Measurements from ENCODE around the gene SMAP2. TPM values are rescaled to one million over a fixed set of nuclear protein-coding genes. Genes with fewer than 3 reads are reported as not detected.

SMAP2 gene
- polyA plus RNA-seq, 2 of the 4 experiments (the other 2 are of a cell fraction): 6.4 to 7.7 TPM

GRCh38 chr1:40383095-40383487 lies 9.6 kb downstream of the SMAP2 start:
- no peak for TF ChIP-seq HOXB5 (CRISPR knock-in tag; IDR thresholded peaks at IDR 0.05)
- TF ChIP-seq POLR2A (IDR thresholded peaks at IDR 0.05; ENCODE audit: low read length): no peak
- no peak for TF ChIP-seq ATOH8 (CRISPR knock-in tag; IDR thresholded peaks at IDR 0.05; ENCODE audit: low read depth)
- no peak for TF ChIP-seq CTCF (IDR thresholded peaks at IDR 0.05)
- TF ChIP-seq MAFK (IDR thresholded peaks at IDR 0.05; ENCODE audit: partially characterized antibody): no peak
- TF ChIP-seq PHF8 (IDR thresholded peaks at IDR 0.05; ENCODE audit: borderline replicate concordance, low read depth): no peak
- TF ChIP-seq RFX5 (IDR thresholded peaks at IDR 0.05): no peak
- TF ChIP-seq HOXA7 (CRISPR knock-in tag; IDR thresholded peaks at IDR 0.05): no peak
- no peak for TF ChIP-seq MAX (IDR thresholded peaks at IDR 0.05)
- TF ChIP-seq ZSCAN20 (CRISPR knock-in tag; IDR thresholded peaks at IDR 0.05): no peak
- TF ChIP-seq EP300 (IDR thresholded peaks at IDR 0.05): no peak
- no peak for TF ChIP-seq RARB (CRISPR knock-in tag; IDR thresholded peaks at IDR 0.05)
- DNase-seq (ENCODE audit: low read depth in 1 of 2, low spot score in 1 of 2) (no peak), ATAC-seq (no peak), FAIRE-seq (no peak)
- Histone ChIP-seq H3K27ac (no peak overlapping the region), H3K4me2 (no peak overlapping the region), H3K4me3 (no peak overlapping the region), H3K9me3 (no peaks in the 10 kb centered on the region), H3K4me1 (peaks cover 7% of the 10 kb centered on the region; the same call in 1 of the 3 replicates)
- ChIA-PET POLR2A (no interaction called here), CTCF (interaction anchor here (2.0 to 3.3 kb wide), 2 partner anchors 22 to 45 kb away, joined by 7 to 12 read pairs; no protein-coding TSS in a partner anchor)
- WGBS (ENCODE audit: missing lambda C conversion rate): 84% methylated on average over 7 of the region's 7 CpGs

GRCh38 chr1:40383488-40384412 lies 10.2 kb downstream of the SMAP2 start:
- Histone ChIP-seq H3K4me2 (no peak overlapping the region), H3K27ac (no peak overlapping the region), H3K9me3 (no peaks in the 10 kb centered on the region), H3K4me3 (no peak overlapping the region), H3K4me1 (peaks cover 7% of the 10 kb centered on the region; the same call in 1 of the 3 replicates)
- ATAC-seq (no peak), FAIRE-seq (no peak), DNase-seq (ENCODE audit: low read depth in 1 of 2, low spot score in 1 of 2) (no peak)
- WGBS (ENCODE audit: missing lambda C conversion rate): 74% methylated on average over 9 of the region's 9 CpGs
- ChIA-PET POLR2A (no interaction called here), CTCF (interaction anchor here (1.6 to 3.3 kb wide), 2 partner anchors 21 to 28 kb away, joined by 4 to 12 read pairs; no protein-coding TSS in a partner anchor)
- TF ChIP-seq GATA3 (IDR thresholded peaks at IDR 0.05; ENCODE audit: borderline replicate concordance): no peak
- TF ChIP-seq RARB (CRISPR knock-in tag; IDR thresholded peaks at IDR 0.05): no peak
- TF ChIP-seq REST (IDR thresholded peaks at IDR 0.05): no peak
- no peak for TF ChIP-seq POLR2A (IDR thresholded peaks at IDR 0.05; ENCODE audit: low read length)
- TF ChIP-seq NFE2L2 (conservative IDR thresholded peaks at IDR 0.05; ENCODE audit: low read length): no peak
- TF ChIP-seq HDAC2 (IDR thresholded peaks at IDR 0.05): no peak
- no peak for TF ChIP-seq MYC (IDR thresholded peaks at IDR 0.05; ENCODE audit: borderline replicate concordance, low read length)
- no peak for TF ChIP-seq MAFK (IDR thresholded peaks at IDR 0.05; ENCODE audit: partially characterized antibody)

Data from A549 (cell line).